AG09319 (cell line): Measurements from ENCODE around the gene SSBP3.
"Not testable (repeated sequence)": the region's sequence is repeated elsewhere in the genome, so short reads cannot be mapped to it uniquely, and the experiment has no call there.

Source experiments
- DNase-seq: peaks from one replicate; pipeline ENCODE4 v3.0.0-alpha.2; 2010; ENCODE audit warnings: low read depth; ENCODE audit errors: extremely low read depth
- CTCF ChIP-seq: IDR thresholded peaks from 2 replicates; pipeline ENCODE4 v1.5.1; 2011; ENCODE audit warnings: low read depth, mild to moderate bottlenecking, inconsistent platforms, low read length, moderate library complexity

Gene SSBP3

GRCh38 chr1:54241364-54241763, 164.8 kb downstream of the SSBP3 start:
- TF ChIP-seq CTCF = no peak

DNA sequence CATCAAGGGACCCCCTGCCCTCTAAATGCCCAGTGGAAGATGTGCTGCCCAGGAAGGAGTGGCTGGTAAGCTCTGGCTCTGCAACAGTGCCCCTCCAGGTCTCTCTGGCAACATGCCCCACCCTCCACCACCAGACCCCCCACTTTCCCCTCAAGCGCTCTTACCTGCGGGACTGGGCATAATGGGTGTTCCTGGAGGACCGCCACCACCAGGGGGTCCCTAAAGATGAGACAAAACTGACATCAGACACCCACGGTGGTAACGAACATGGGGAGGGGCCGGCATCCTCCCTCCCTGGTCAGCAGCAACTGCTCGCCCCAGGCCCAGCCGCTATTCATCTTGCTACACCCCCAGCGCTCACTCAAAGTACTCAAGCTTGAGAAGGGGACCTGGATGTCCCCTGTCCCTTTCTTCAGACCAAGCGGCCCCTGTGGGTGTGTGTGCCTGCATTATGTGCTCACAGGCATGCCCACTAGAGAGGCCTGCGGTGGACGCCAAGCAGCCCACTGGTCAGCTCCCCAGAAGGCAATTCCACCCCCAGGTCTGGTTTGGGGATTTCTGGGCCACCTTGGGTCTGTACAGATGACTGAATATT, 165.4 kb downstream of the SSBP3 start:
- DNase-seq = no peak
- TF ChIP-seq CTCF = no peak

More at GRCh38 chr1:54241364-54241763, 164.8 kb downstream of the SSBP3 start:
- no peak for DNase-seq

DNA sequence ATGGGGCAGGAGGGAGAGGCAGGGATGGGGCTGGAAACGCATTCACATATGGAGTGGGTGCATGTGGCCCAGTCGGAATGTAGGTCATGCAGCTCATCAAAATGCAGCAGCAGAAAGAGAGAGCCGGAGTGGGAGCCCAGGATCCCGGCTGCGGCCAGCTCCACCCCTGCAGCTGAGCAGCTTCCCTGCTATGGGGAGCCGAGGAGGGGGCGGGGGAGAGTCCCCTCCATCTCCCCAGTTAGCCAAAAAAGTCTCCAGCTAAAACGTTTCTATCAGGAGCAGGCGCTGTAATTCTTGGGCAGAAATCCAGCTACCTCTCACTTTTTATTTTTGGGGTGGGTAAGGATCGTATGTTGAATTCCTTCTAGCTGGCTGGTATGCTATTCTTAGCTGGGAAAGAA, 166.6 kb downstream of the SSBP3 start:
- DNase-seq = no peak
- no peak for TF ChIP-seq CTCF

- DNase-seq = no peak
- no peak for TF ChIP-seq CTCF
These were observed 167.2 kb downstream of the SSBP3 start for GRCh38 chr1:54239035-54239383.

- no peak for DNase-seq
- no peak for TF ChIP-seq CTCF
These were observed 167.7 kb downstream of the SSBP3 start for GRCh38 chr1:54238353-54239034.

GRCh38 chr1:54237586-54237985, 168.6 kb downstream of the SSBP3 start:
- no peak for TF ChIP-seq CTCF
- DNase-seq = no peak

DNA sequence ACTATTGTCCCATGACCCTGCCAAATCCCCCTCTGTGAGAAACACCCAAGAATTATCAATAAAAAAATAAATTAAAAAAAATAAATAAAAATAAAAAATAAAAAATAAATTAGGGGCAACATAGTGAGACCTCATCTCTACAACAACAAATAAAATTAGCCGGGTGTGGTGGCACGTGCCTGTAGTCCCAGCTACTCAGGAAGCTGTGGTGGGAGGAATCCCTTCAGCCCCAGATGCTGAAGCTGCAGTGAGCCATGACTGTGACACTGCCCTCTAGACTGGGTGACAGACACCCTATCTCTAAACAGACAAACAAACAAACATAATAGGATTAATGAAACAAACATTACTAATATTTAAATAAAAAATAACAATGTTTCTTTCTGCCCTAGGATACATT, 171.9 kb downstream of the SSBP3 start:
- DNase-seq = no peak
- no peak for TF ChIP-seq CTCF

- not testable (repeated sequence) for DNase-seq
These were observed 173.0 kb downstream of the SSBP3 start for GRCh38 chr1:54233196-54233595.
